ENCODE data around the gene FBXO31. TPM values are rescaled to one million over a fixed set of nuclear protein-coding genes. Genes with fewer than 3 reads are reported as not detected.

The FBXO31 gene
- polyA plus RNA-seq, 1 donor from 2014 or later, result 20.6 TPM

GRCh38 chr16:87406495-87407088 lies 23.0 kb upstream of the FBXO31 start:
- no peak overlapping the region for H2AFZ ChIP-seq (ENCODE audit: low read depth, low read length)
- H3K9me2 ChIP-seq (ENCODE audit: insufficient read depth, low read length), result no peaks in the 10 kb centered on the region
- H4K20me1 ChIP-seq (ENCODE audit: insufficient read depth), result no peaks in the 10 kb centered on the region
- no peak overlapping the region for H3K4me3 ChIP-seq (ENCODE audit: low read length)
- no peak overlapping the region for H3K9ac ChIP-seq (ENCODE audit: low read length)
- H3K27me3 ChIP-seq (ENCODE audit: insufficient read depth, low read depth, low read length), result no peaks in the 10 kb centered on the region
- H3K36me3 ChIP-seq (ENCODE audit: insufficient read depth, low read length), result peaks cover 6% of the 10 kb centered on the region
- no peaks in the 10 kb centered on the region for H3F3A ChIP-seq (ENCODE audit: insufficient read depth, low read length, poor library complexity, severe bottlenecking)
- no peaks in the 10 kb centered on the region for H3K9me3 ChIP-seq (ENCODE audit: low read length)
- no peaks in the 10 kb centered on the region for H3K79me2 ChIP-seq (replicated peaks; ENCODE audit: insufficient read depth, low read length)
- H3K27ac ChIP-seq (ENCODE audit: low read length), result no peak overlapping the region
- no peak overlapping the region for H3K4me2 ChIP-seq (ENCODE audit: low read length)
- TF ChIP-seq TAF1 (IDR thresholded peaks at IDR 0.05; ENCODE audit: low read depth) (no peak), POLR2AphosphoS5 (IDR thresholded peaks at IDR 0.05) (no peak), CTCF (IDR thresholded peaks at IDR 0.05; ENCODE audit: poor library complexity, severe bottlenecking) (no peak), EZH2 (IDR thresholded peaks at IDR 0.05; ENCODE audit: borderline replicate concordance, insufficient read depth, low read length, poor library complexity, severe bottlenecking) (no peak), MXI1 (conservative IDR thresholded peaks at IDR 0.05; ENCODE audit: poor library complexity, severe bottlenecking) (no peak), SMC3 (conservative IDR thresholded peaks at IDR 0.05; ENCODE audit: poor library complexity) (no peak), EP300 (conservative IDR thresholded peaks at IDR 0.05; ENCODE audit: poor library complexity, severe bottlenecking) (no peak), RAD21 (conservative IDR thresholded peaks at IDR 0.05) (no peak), REST (IDR thresholded peaks at IDR 0.05; ENCODE audit: borderline replicate concordance) (no peak)

- peaks cover 6% of the 10 kb centered on the region for H3K36me3 ChIP-seq (ENCODE audit: insufficient read depth, low read length)
These were observed 21.4 kb upstream of the FBXO31 start for GRCh38 chr16:87404764-87405625.

More at GRCh38 chr16:87404764-87405625, 21.4 kb upstream of the FBXO31 start:
- no peak overlapping the region for H3K4me2 ChIP-seq (ENCODE audit: low read length)
- H3K9me3 ChIP-seq (ENCODE audit: low read length), result no peaks in the 10 kb centered on the region
- H2AFZ ChIP-seq (ENCODE audit: low read depth, low read length), result no peak overlapping the region
- H3K4me3 ChIP-seq (ENCODE audit: low read length), result no peak overlapping the region
- no peaks in the 10 kb centered on the region for H4K20me1 ChIP-seq (ENCODE audit: insufficient read depth)
- no peak overlapping the region for H3K9ac ChIP-seq (ENCODE audit: low read length)
- H3F3A ChIP-seq (ENCODE audit: insufficient read depth, low read length, poor library complexity, severe bottlenecking), result no peaks in the 10 kb centered on the region
- no peak for TF ChIP-seq EP300 (conservative IDR thresholded peaks at IDR 0.05; ENCODE audit: poor library complexity, severe bottlenecking)
- peak; percentile 40 for TF ChIP-seq POLR2AphosphoS5 (IDR thresholded peaks at IDR 0.05)
- no peaks in the 10 kb centered on the region for H3K79me2 ChIP-seq (replicated peaks; ENCODE audit: insufficient read depth, low read length)
- no peaks in the 10 kb centered on the region for H3K27me3 ChIP-seq (ENCODE audit: insufficient read depth, low read depth, low read length)
- no peaks in the 10 kb centered on the region for H3K9me2 ChIP-seq (ENCODE audit: insufficient read depth, low read length)
- no peak overlapping the region for H3K27ac ChIP-seq (ENCODE audit: low read length)
